Measurements from ENCODE around the gene TSPAN9. TPM values are rescaled to one million over a fixed set of nuclear protein-coding genes. Genes with fewer than 3 reads are reported as not detected.

The TSPAN9 gene
- total RNA-seq, 1 donor = 8.1 TPM

DNA sequence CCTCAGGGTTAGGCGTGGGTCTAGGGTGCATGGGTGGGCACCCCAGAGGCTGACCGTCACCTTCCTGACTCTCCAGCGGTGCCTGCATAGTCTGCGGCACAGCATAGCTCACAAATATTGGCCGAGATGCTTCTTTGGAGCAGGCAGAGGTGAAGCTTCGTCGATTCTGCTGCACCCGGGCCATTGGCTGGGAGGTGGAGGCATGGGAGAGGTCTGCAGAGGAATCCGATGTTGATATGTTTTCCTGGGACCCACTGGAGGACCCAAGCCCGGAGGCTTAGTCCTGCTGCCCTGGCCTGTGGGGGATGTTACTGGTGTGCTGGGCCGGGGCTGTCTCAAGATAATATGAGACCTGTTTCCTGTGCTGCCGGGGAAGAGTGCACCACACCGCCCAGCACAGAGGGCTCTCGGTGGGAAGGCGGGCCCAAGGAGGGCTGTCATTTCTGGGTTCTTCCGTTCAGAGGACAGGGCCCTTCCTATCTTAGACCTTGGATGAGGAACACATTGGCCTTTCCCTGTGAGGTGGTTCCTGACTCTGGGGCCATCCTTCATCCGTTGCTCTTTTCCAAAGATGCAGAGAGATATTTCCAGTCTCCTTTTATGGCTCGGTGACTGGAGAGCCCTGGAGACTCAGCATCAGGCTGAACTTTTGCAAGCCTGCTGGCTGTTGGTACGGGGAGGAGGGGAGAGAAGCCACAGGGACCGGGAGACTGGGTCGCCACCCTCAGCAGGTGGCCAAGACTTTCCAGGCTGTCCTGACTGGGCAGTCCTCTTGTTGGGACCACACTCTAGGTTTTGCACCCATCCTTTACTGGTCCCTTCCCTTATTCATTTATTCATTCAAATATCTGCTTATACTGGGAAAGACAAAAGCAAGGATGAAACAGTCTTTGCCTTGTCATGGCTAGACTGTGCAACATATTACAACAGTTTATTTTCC, 143.5 kb downstream of the TSPAN9 start:
- no peak for TF ChIP-seq CTCF (IDR thresholded peaks at IDR 0.05; ENCODE audit: insufficient read depth, low read length)
- no peak for DNase-seq (ENCODE audit: low read depth)
- no peak overlapping the region for H3K4me3 ChIP-seq (ENCODE audit: low read depth, low read length)

DNA sequence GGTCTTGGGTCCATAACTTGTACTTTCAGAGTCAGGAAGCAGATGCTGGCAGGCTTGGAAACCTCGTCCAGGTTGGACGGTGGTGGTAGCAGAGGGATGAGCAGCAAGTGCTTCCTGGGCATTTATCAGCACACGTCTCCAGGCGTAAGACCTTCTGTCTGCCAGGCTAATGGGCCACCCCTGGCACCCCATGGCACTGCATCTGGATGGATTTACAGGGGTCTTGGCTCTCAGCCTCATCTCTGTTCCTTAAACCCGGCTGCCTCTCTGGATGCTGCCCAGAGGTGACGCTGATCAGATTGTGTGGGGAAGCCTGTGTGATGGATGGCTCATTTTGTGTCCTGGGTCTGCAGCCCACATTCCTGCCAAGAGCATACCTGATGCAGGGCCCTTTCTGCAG, 145.1 kb downstream of the TSPAN9 start:
- no peak overlapping the region for H3K4me3 ChIP-seq (ENCODE audit: low read depth, low read length)
- TF ChIP-seq CTCF (IDR thresholded peaks at IDR 0.05; ENCODE audit: insufficient read depth, low read length) = no peak
- no peak for DNase-seq (ENCODE audit: low read depth)

- H3K4me3 ChIP-seq (ENCODE audit: low read depth, low read length) = no peak overlapping the region
- TF ChIP-seq CTCF (IDR thresholded peaks at IDR 0.05; ENCODE audit: insufficient read depth, low read length) = no peak
- no peak for DNase-seq (ENCODE audit: low read depth)
These were observed 145.8 kb downstream of the TSPAN9 start for GRCh38 chr12:3222979-3223378.

DNA sequence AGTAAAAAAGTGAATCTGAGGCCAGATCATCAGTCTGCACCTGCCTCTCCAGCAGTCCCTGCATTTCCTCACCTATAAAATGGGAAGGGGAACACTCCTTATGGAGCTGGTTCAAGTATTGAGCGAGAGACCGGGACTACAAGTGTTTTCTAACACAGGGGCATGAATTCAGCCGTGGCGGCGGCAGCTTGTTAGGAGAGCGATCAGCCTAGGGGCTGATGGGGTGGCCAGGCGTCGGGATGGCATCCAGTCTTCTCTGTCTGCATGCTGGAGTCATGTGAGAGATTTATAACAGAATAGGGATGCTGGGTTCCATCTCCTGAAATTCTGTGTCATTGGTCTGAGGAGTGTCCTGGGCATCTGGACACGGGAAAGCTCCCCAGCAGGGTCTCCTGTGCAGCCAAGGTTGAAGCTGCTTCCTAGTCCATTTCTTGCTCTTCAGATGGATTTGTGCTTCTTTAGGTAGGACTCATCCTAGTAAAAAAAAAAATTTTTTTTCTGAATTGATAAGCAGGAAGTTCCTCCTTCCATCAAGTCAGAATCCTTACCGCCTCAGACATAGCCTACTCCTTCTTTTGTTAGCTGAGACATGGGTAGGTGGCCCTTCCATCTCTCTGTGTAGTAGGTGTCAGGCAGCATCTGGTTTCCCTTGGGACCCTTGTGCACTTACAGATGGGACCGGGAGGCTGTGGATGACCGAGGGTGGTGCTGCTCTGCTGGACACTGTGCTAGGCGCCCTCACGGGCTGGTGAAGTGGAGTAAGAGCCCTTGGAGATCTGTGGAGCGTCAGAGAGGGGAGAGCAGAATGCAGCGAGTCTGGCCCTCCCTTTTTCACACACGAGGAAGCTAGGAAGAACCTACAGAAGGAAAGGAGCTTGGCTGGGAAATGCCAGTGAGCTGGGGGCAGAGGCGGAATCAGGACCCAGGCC, 146.7 kb downstream of the TSPAN9 start:
- no peak overlapping the region for H3K4me3 ChIP-seq (ENCODE audit: low read depth, low read length)
- DNase-seq (ENCODE audit: low read depth) = no peak
- no peak for TF ChIP-seq CTCF (IDR thresholded peaks at IDR 0.05; ENCODE audit: insufficient read depth, low read length)

DNA sequence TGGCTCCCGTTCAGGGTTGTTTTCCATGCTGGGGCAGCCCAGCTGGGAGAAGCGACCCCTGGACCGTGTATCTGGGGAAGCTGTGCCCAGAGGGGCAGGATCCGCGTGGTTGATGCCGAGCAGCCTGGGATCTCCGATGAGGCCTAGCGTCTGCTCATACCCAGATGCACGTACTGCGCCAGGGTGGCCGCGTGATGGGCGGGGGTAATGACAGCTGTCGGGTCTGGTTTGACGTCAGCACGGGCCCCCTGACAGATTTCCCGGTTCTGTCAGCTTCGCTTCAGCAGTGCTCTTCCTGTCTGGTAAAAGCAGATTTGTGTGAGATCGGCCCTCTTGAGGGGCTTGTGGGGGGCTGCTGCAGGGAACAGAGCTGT, 147.3 kb downstream of the TSPAN9 start:
- no peak overlapping the region for H3K4me3 ChIP-seq (ENCODE audit: low read depth, low read length)
- no peak for TF ChIP-seq CTCF (IDR thresholded peaks at IDR 0.05; ENCODE audit: insufficient read depth, low read length)
- DNase-seq (ENCODE audit: low read depth) = no peak

- no peak for TF ChIP-seq CTCF (IDR thresholded peaks at IDR 0.05; ENCODE audit: insufficient read depth, low read length)
- DNase-seq (ENCODE audit: low read depth) = no peak
- no peak overlapping the region for H3K4me3 ChIP-seq (ENCODE audit: low read depth, low read length)
These were observed 148.1 kb downstream of the TSPAN9 start for GRCh38 chr12:3225154-3225795.

All from fibroblast of the aortic adventitia (primary cell).